HL-60 (cell line): ENCODE results near the gene CEACAM5.

ENCODE experiments used
- DNase-seq, 2 experiments: peaks; one replicate each; pipeline ENCODE4 v3.0.0-alpha.2; 2010 to 2020; ENCODE audit warnings: low read depth in 1 of 2, low spot score in 1 of 2
- H3K27ac ChIP-seq: fragments of 250-450 bp; sonication (Bioruptor Pico); replicated peaks from 2 replicates; pipeline ENCODE4 v1.5.1; 2020; ENCODE audit warnings: mild to moderate bottlenecking, moderate library complexity
- H3K27me3 ChIP-seq: fragments of 250-450 bp; sonication (Bioruptor Pico); 2 replicates; pipeline ENCODE4 v1.5.1; 2021; ENCODE audit warnings: mild to moderate bottlenecking, moderate library complexity; ENCODE audit not compliant: insufficient read depth, poor library complexity, severe bottlenecking
- H3K4me3 ChIP-seq: replicated peaks from 2 replicates; pipeline ENCODE4 v1.5.1; 2011; ENCODE audit warnings: mild to moderate bottlenecking, control low read depth, low read length; ENCODE audit not compliant: insufficient read depth
- CTCF ChIP-seq: IDR thresholded peaks from one replicate; pipeline ENCODE4 v1.5.1; 2011; ENCODE audit warnings: low read length, control low read depth, inconsistent platforms; ENCODE audit not compliant: insufficient read depth
- GABPA ChIP-seq: IDR thresholded peaks from 2 replicates; pipeline ENCODE4 v1.6.1; 2012; ENCODE audit warnings: low read depth
- POLR2AphosphoS5 ChIP-seq: IDR thresholded peaks from 2 replicates; pipeline ENCODE4 v1.6.1; 2012; ENCODE audit warnings: low read depth
- REST ChIP-seq: IDR thresholded peaks from 2 replicates; pipeline ENCODE4 v1.6.1; 2012; ENCODE audit warnings: low read depth; ENCODE audit not compliant: insufficient replicate concordance
- SPI1 ChIP-seq: IDR thresholded peaks from 2 replicates; pipeline ENCODE4 v1.6.1; 2012; ENCODE audit warnings: low read depth, mild to moderate bottlenecking, borderline replicate concordance

Gene CEACAM5

GRCh38 chr19:41689993-41690800, 18.2 kb upstream of the CEACAM5 start:
- Histone ChIP-seq H3K4me3 (no peak overlapping the region), H3K27ac (no peak overlapping the region), H3K27me3 (peaks cover 3% of the 10 kb centered on the region)
- TF ChIP-seq REST (no peak), GABPA (no peak), SPI1 (no peak), CTCF (no peak), POLR2AphosphoS5 (no peak)
- no peak for DNase-seq

- Histone ChIP-seq H3K27me3 (peaks cover 3% of the 10 kb centered on the region), H3K27ac (no peak overlapping the region), H3K4me3 (no peak overlapping the region)
- DNase-seq: no peak
- TF ChIP-seq CTCF (no peak), REST (no peak), SPI1 (no peak), POLR2AphosphoS5 (no peak), GABPA (no peak)
Measured at GRCh38 chr19:41690801-41691065, 17.7 kb upstream of the CEACAM5 start.

- peak in 1 of 2 experiments; percentile 36 for DNase-seq
- Histone ChIP-seq H3K27ac (no peak overlapping the region), H3K27me3 (peaks cover 3% of the 10 kb centered on the region), H3K4me3 (no peak overlapping the region)
- peak; percentile 58 for TF ChIP-seq CTCF
- TF ChIP-seq REST: no peak
- TF ChIP-seq SPI1: no peak
Measured at GRCh38 chr19:41691268-41691970, 17.0 kb upstream of the CEACAM5 start.
